Urinary bladder (tissue), 4 donors: ENCODE measurements around the gene ZNF543. TPM values are rescaled to one million over a fixed set of nuclear protein-coding genes. Genes with fewer than 3 reads are reported as not detected.

Experiments
- DNase-seq: peaks from one replicate; pipeline ENCODE4 v3.0.0-alpha.2; 2015; ENCODE audit errors: extremely low spot score
- H3K27ac ChIP-seq: one replicate; pipeline ENCODE4 v1.5.1; 2013; ENCODE audit warnings: low read depth, mild to moderate bottlenecking, moderate library complexity
- H3K36me3 ChIP-seq: one replicate; pipeline ENCODE4 v1.6.1; 2013; ENCODE audit warnings: mild to moderate bottlenecking, moderate library complexity; ENCODE audit not compliant: insufficient read depth
- H3K4me1 ChIP-seq: one replicate; pipeline ENCODE4 v1.6.1; 2013; ENCODE audit warnings: mild to moderate bottlenecking, moderate library complexity; ENCODE audit not compliant: insufficient read depth
- H3K4me3 ChIP-seq: one replicate; pipeline ENCODE4 v1.5.1; 2013; ENCODE audit warnings: low read depth, low read length
- WGBS: extraction: QIAGEN DNeasy Blood & Tissue Kit; methylation state at CpG from one replicate; pipeline ENCODE4 v1.1.7; 2013; 5-methylcytosine and 5-hydroxymethylcytosine counted together
- polyA plus RNA-seq: library from polyadenylated mRNA; stranded (reverse); fragments of 200-250 nt; gene quantifications from one replicate; pipeline ENCODE4 v1.2.3, GENCODE V29; 2013
- total RNA-seq: library from RNA; depleted of rRNA; stranded (reverse); fragments of >200 nt; gene quantifications from one replicate; pipeline ENCODE4 v1.2.3, GENCODE V29; 2014
- donor health status: healthy with polysubstance abuse.
- donor health status: healthy.

Gene ZNF543
- total and polyA plus RNA-seq, 2 donors, result 2.9 to 25.4 TPM

DNA sequence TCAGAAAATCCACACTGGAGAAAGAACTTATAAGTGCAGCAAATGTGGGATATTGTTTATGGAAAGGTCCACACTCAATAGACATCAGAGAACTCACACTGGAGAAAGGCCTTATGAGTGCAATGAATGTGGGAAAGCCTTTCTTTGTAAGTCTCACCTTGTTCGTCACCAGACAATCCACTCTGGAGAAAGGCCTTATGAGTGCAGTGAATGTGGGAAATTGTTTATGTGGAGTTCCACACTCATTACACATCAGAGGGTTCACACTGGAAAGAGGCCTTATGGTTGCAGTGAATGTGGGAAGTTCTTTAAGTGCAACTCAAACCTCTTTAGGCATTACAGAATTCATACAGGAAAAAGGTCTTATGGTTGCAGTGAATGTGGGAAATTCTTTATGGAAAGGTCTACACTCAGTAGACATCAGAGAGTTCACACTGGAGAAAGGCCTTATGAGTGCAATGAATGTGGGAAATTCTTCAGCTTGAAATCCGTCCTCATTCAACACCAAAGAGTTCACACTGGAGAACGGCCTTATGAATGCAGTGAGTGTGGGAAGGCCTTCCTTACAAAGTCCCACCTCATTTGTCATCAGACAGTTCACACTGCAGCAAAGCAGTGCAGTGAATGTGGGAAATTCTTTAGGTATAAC lies 57.4 kb downstream of the ZNF543 start:
- H3K27ac ChIP-seq, result no peak overlapping the region
- H3K4me1 ChIP-seq, result no peaks in the 10 kb centered on the region
- WGBS, result 94% methylated on average over 3 of the region's 3 CpGs
- DNase-seq, result no peak
- peaks cover 5% of the 10 kb centered on the region for H3K36me3 ChIP-seq
- H3K4me3 ChIP-seq, result no peak overlapping the region

Other genes with a start within 250 kb of the ZNF543 start
- gene USP29, start 200.5 kb upstream of the ZNF543 start, total RNA-seq, result not detected
- gene USP29, start 200.5 kb upstream of the ZNF543 start, polyA plus RNA-seq, result not detected
- not detected for gene ZIM3, start 175.3 kb upstream of the ZNF543 start, total RNA-seq
- not detected for gene ZIM3, start 175.3 kb upstream of the ZNF543 start, polyA plus RNA-seq
- gene DUXA, start 153.0 kb upstream of the ZNF543 start, total RNA-seq, result not detected
- gene DUXA, start 153.0 kb upstream of the ZNF543 start, polyA plus RNA-seq, result not detected
- gene ZNF264, start 129.0 kb upstream of the ZNF543 start, total RNA-seq, result 42.5 TPM
- gene ZNF264, start 129.0 kb upstream of the ZNF543 start, polyA plus RNA-seq, result 5.2 TPM
- 0.74 TPM for gene AURKC, start 89.4 kb upstream of the ZNF543 start, total RNA-seq
- 0.73 TPM for gene AURKC, start 89.4 kb upstream of the ZNF543 start, polyA plus RNA-seq
- 48.0 TPM for gene ZNF805, start 79.8 kb upstream of the ZNF543 start, total RNA-seq
- 2.3 TPM for gene ZNF805, start 79.8 kb upstream of the ZNF543 start, polyA plus RNA-seq
- gene ZNF460, start 40.0 kb upstream of the ZNF543 start, total RNA-seq, result 176 TPM
- 0.85 TPM for gene ZNF460, start 40.0 kb upstream of the ZNF543 start, polyA plus RNA-seq
- gene ZNF304, start 30.8 kb downstream of the ZNF543 start, total RNA-seq, result 17.9 TPM
- gene ZNF304, start 30.8 kb downstream of the ZNF543 start, polyA plus RNA-seq, result 7.8 TPM
- gene TRAPPC2B, start 43.1 kb downstream of the ZNF543 start, total RNA-seq, result 9.7 TPM
- 26.8 TPM for gene TRAPPC2B, start 43.1 kb downstream of the ZNF543 start, polyA plus RNA-seq
- 6.1 TPM for gene ZNF547, start 43.1 kb downstream of the ZNF543 start, total RNA-seq
- gene ZNF547, start 43.1 kb downstream of the ZNF543 start, polyA plus RNA-seq, result 1.8 TPM
- 35.1 TPM for gene ZNF548, start 69.4 kb downstream of the ZNF543 start, total RNA-seq
- 16.2 TPM for gene ZNF548, start 69.4 kb downstream of the ZNF543 start, polyA plus RNA-seq
- gene ZNF17, start 90.7 kb downstream of the ZNF543 start, total RNA-seq, result 27.9 TPM
- gene ZNF17, start 90.7 kb downstream of the ZNF543 start, polyA plus RNA-seq, result 6.1 TPM
- 17.1 TPM for gene ZNF749, start 114.9 kb downstream of the ZNF543 start, total RNA-seq
- gene ZNF749, start 114.9 kb downstream of the ZNF543 start, polyA plus RNA-seq, result 10.2 TPM
- 3.4 TPM for gene VN1R1, start 136.7 kb downstream of the ZNF543 start, total RNA-seq
- gene VN1R1, start 136.7 kb downstream of the ZNF543 start, polyA plus RNA-seq, result 0.66 TPM
- 25.6 TPM for gene ZNF772, start 157.1 kb downstream of the ZNF543 start, total RNA-seq
- gene ZNF772, start 157.1 kb downstream of the ZNF543 start, polyA plus RNA-seq, result 3.9 TPM
- gene ZNF419, start 167.3 kb downstream of the ZNF543 start, total RNA-seq, result 16.1 TPM
- 8.0 TPM for gene ZNF419, start 167.3 kb downstream of the ZNF543 start, polyA plus RNA-seq
- 13.4 TPM for gene ZNF773, start 179.5 kb downstream of the ZNF543 start, total RNA-seq
- 7.1 TPM for gene ZNF773, start 179.5 kb downstream of the ZNF543 start, polyA plus RNA-seq
- gene ZNF549, start 206.9 kb downstream of the ZNF543 start, total RNA-seq, result 14.8 TPM
- gene ZNF549, start 206.9 kb downstream of the ZNF543 start, polyA plus RNA-seq, result 4.6 TPM
- 15.3 TPM for gene ZNF550, start 239.4 kb downstream of the ZNF543 start, total RNA-seq
- gene ZNF550, start 239.4 kb downstream of the ZNF543 start, polyA plus RNA-seq, result 7.2 TPM